Transverse colon (tissue), 4 donors: ENCODE measurements around the gene TMEM108.

Experiments used
- CTCF ChIP-seq, 5 experiments: fragments of 200-600 bp in 3 of 5; fragments of 450-650 bp in 2 of 5; sonication (generic) in 3 of 5; IDR thresholded peaks; 1 replicate in 2 of 5; 2 replicates in 3 of 5; pipeline ENCODE4 v1.5.1; 2016 to 2017; ENCODE audit warnings: antibody characterized with exemption in 5 of 5, inconsistent platforms in 3 of 5, mild to moderate bottlenecking in 2 of 5, moderate library complexity in 1 of 5
- POLR2A ChIP-seq: fragments of 450-650 bp; IDR thresholded peaks from one replicate; pipeline ENCODE4 v1.6.1; 2016; ENCODE audit warnings: antibody characterized with exemption, mild to moderate bottlenecking, moderate library complexity
- POLR2AphosphoS5 ChIP-seq, 3 donors: sonication (generic); formaldehyde crosslinking; IDR thresholded peaks; one replicate each; pipeline ENCODE4 v1.6.1; 2016; ENCODE audit warnings: antibody characterized with exemption in 3 of 3

DNA sequence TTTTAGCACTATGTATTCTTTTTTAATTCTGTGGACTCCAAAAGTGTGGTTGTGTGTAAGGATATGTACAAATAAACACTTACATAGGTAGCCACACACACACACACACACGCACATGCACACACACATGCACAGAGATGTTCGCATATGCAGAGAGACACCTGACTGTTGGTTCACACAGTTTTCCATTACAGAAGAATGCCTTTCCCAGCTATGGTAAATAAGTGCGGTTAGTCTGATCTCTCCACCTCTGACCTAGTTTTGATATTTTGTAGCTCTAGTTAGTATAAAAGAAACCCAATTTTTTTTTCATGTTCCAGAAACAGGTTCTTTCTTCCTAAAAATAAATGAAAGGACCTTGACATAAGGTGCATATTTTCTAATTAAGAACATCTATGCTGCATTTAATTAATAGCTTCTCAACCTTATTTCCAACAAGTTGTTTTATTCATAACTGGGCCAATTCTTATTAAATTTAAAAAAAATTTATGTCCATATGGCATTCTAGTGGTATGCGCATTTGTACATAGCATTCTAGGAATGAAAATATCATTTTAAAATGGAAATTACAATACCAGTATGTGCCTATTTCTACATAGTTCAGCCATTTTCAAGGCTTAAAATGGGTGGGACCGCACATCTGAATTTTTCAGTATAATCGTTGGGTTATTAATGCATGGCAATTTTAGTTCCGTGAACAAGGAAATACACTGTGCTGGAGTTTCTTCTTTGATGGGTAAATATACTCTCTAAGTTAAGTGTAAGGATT is 27.2 kb downstream of the TMEM108 start:
- TF ChIP-seq POLR2AphosphoS5 (IDR thresholded peaks at IDR 0.05) (no peak), CTCF (IDR thresholded peaks at IDR 0.05) (no peak), POLR2A (no peak)
